Mesenchymal stem cell (in vitro differentiated cells and primary cell): ENCODE data around the gene DUSP8.
"Not testable (repeated sequence)": the region's sequence is repeated elsewhere in the genome, so short reads cannot be mapped to it uniquely, and the experiment has no call there.

Experiments used
- DNase-seq: peaks from one replicate; pipeline ENCODE4 v3.0.0-alpha.2; 2013
- H2AFZ ChIP-seq: one replicate; pipeline ENCODE4 v1.6.1; 2013; ENCODE audit warnings: low read depth, mild to moderate bottlenecking, control low read depth, inconsistent platforms, low read length, moderate library complexity
- H2AK5ac ChIP-seq: 2 replicates; pipeline ENCODE4 v1.6.1; 2013; ENCODE audit warnings: low read length, moderate library complexity, mild to moderate bottlenecking, inconsistent platforms; ENCODE audit not compliant: severe bottlenecking
- H2BK120ac ChIP-seq: one replicate; pipeline ENCODE4 v1.6.1; 2013; ENCODE audit warnings: low read depth, mild to moderate bottlenecking, inconsistent platforms, low read length, moderate library complexity
- H2BK12ac ChIP-seq, 2 experiments: one replicate each; pipeline ENCODE4 v1.6.1; 2013; ENCODE audit warnings: inconsistent platforms in 2 of 2, low read length in 2 of 2, mild to moderate bottlenecking in 2 of 2, moderate library complexity in 2 of 2, control low read depth in 1 of 2
- H2BK15ac ChIP-seq: one replicate; pipeline ENCODE4 v1.6.1; 2013; ENCODE audit warnings: mild to moderate bottlenecking, low read depth, inconsistent platforms; ENCODE audit not compliant: poor library complexity, severe bottlenecking
- H2BK5ac ChIP-seq: 2 replicates; pipeline ENCODE4 v1.6.1; 2013; ENCODE audit warnings: low read depth, mild to moderate bottlenecking, low read length, control low read depth, inconsistent platforms; ENCODE audit not compliant: poor library complexity, severe bottlenecking
- H3K14ac ChIP-seq, 2 experiments: one replicate each; pipeline ENCODE4 v1.6.1; 2013; ENCODE audit warnings: inconsistent platforms in 2 of 2, low read length in 2 of 2, control low read depth in 1 of 2, mild to moderate bottlenecking in 1 of 2, moderate library complexity in 1 of 2
- H3K18ac ChIP-seq, 2 experiments: one replicate each; pipeline ENCODE4 v1.6.1; 2013; ENCODE audit warnings: inconsistent platforms in 2 of 2, low read length in 2 of 2, control low read depth in 1 of 2, low read depth in 1 of 2, mild to moderate bottlenecking in 1 of 2
- H3K23ac ChIP-seq, 2 experiments: one replicate each; pipeline ENCODE4 v1.6.1; 2013; ENCODE audit warnings: inconsistent platforms in 2 of 2, low read length in 2 of 2, mild to moderate bottlenecking in 2 of 2, moderate library complexity in 2 of 2, control low read depth in 1 of 2
- H3K27ac ChIP-seq: 2 replicates; pipeline ENCODE4 v1.5.1; 2013; ENCODE audit warnings: mild to moderate bottlenecking, moderate library complexity, low read length, control low read depth, inconsistent platforms; ENCODE audit not compliant: poor library complexity, severe bottlenecking
- H3K27me3 ChIP-seq, 2 experiments: 2 replicates each; pipeline versions ENCODE4 v1.6.1 to v1.7.0; 2013; ENCODE audit warnings: low read length in 2 of 2, mild to moderate bottlenecking in 2 of 2, moderate library complexity in 2 of 2, control low read depth in 1 of 2, inconsistent platforms in 1 of 2; ENCODE audit not compliant: control insufficient read depth in 1 of 2, insufficient read depth in 1 of 2
- H3K36me3 ChIP-seq, 2 experiments: 2 replicates each; pipeline versions ENCODE4 v1.6.1 to v1.7.0; 2013; ENCODE audit warnings: low read length in 2 of 2, control low read depth in 1 of 2, inconsistent platforms in 1 of 2, low read depth in 1 of 2, mild to moderate bottlenecking in 1 of 2; ENCODE audit not compliant: insufficient read depth in 2 of 2, control insufficient read depth in 1 of 2
- H3K4ac ChIP-seq, 2 experiments: one replicate each; pipeline ENCODE4 v1.6.1; 2013; ENCODE audit warnings: inconsistent platforms in 2 of 2, low read length in 2 of 2, mild to moderate bottlenecking in 2 of 2, moderate library complexity in 2 of 2, control low read depth in 1 of 2, low read depth in 1 of 2
- H3K4me1 ChIP-seq: 2 replicates; pipeline ENCODE4 v1.6.1; 2013; ENCODE audit warnings: low read depth, low read length, control low read depth; ENCODE audit not compliant: control insufficient read depth, insufficient read depth
- H3K4me2 ChIP-seq: 2 replicates; pipeline ENCODE4 v1.6.1; 2013; ENCODE audit warnings: low read length, mild to moderate bottlenecking, inconsistent platforms; ENCODE audit not compliant: poor library complexity, severe bottlenecking
- H3K4me3 ChIP-seq, 2 experiments: 2 replicates each; pipeline versions ENCODE4 v1.5.1 to v1.7.0; 2013; ENCODE audit warnings: low read length in 2 of 2, mild to moderate bottlenecking in 2 of 2, control low read depth in 1 of 2, low read depth in 1 of 2; ENCODE audit not compliant: insufficient read depth in 1 of 2
- H3K79me1 ChIP-seq: replicated peaks from 2 replicates; pipeline ENCODE4 v1.6.1; 2013; ENCODE audit warnings: mild to moderate bottlenecking, control low read depth, low read length, inconsistent platforms; ENCODE audit not compliant: poor library complexity, severe bottlenecking
- H3K9ac ChIP-seq: 2 replicates; pipeline ENCODE4 v1.7.0; 2013; ENCODE audit warnings: mild to moderate bottlenecking, low read length, moderate library complexity
- H3K9me3 ChIP-seq: 2 replicates; pipeline ENCODE4 v1.7.0; 2013; ENCODE audit warnings: mild to moderate bottlenecking, low read length; ENCODE audit not compliant: control insufficient read depth
- H4K8ac ChIP-seq: one replicate; pipeline ENCODE4 v1.6.1; 2013; ENCODE audit warnings: inconsistent platforms, mild to moderate bottlenecking, low read length, moderate library complexity
- H4K91ac ChIP-seq: one replicate; pipeline ENCODE4 v1.6.1; 2013; ENCODE audit warnings: mild to moderate bottlenecking, low read length, inconsistent platforms
- WGBS: methylation state at CpG from one replicate; pipeline ENCODE4 v1.1.7; 2013; ENCODE audit warnings: mixed read lengths; 5-methylcytosine and 5-hydroxymethylcytosine counted together

DUSP8 gene

DNA sequence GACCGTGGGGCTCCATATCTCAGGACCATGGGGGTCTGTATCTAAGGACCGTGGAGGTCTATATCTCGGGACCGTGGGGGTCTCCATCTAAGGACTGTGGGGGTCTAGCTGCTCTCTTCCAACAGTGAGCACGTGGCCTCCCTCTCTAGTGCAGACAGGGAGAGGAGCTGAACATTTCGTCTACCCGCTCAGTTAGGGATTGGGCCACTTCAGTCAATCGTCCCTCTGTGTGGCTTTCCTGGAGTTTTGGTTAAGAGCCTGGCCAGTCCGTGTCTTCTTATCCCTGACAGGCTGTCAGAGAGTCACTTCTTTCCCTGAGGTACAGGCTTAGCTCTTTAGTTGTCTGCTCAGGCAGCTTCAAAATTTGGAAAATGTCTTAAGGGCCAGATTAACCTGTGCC is 9.9 kb upstream of the DUSP8 start:
- H2BK5ac ChIP-seq, result no peak overlapping the region
- H3K23ac ChIP-seq, result no peak overlapping the region
- H3K4ac ChIP-seq, result no peak overlapping the region
- H3K4me1 ChIP-seq, result peaks cover 2% of the 10 kb centered on the region
- no peaks in the 10 kb centered on the region for H3K79me1 ChIP-seq
- no peak overlapping the region for H3K18ac ChIP-seq
- H2AK5ac ChIP-seq, result no peak overlapping the region
- WGBS, result 88% methylated on average over 9 of the region's 9 CpGs
- no peak overlapping the region for H2BK12ac ChIP-seq
- no peak overlapping the region for H2BK120ac ChIP-seq
- H3K36me3 ChIP-seq, result no peaks in the 10 kb centered on the region
- no peak overlapping the region for H3K14ac ChIP-seq
- H3K9ac ChIP-seq, result no peak overlapping the region
- no peak overlapping the region for H4K91ac ChIP-seq
- no peak overlapping the region for H4K8ac ChIP-seq
- no peak overlapping the region for H2AFZ ChIP-seq
- no peak overlapping the region for H2BK15ac ChIP-seq
- H3K9me3 ChIP-seq, result peaks cover 12% of the 10 kb centered on the region
- no peak overlapping the region for H3K4me3 ChIP-seq
- H3K4me2 ChIP-seq, result no peak overlapping the region
- peaks cover 18 to 39% of the 10 kb centered on the region in 2 experiments for H3K27me3 ChIP-seq
- DNase-seq, result no peak
- H3K27ac ChIP-seq, result no peak overlapping the region

DNA sequence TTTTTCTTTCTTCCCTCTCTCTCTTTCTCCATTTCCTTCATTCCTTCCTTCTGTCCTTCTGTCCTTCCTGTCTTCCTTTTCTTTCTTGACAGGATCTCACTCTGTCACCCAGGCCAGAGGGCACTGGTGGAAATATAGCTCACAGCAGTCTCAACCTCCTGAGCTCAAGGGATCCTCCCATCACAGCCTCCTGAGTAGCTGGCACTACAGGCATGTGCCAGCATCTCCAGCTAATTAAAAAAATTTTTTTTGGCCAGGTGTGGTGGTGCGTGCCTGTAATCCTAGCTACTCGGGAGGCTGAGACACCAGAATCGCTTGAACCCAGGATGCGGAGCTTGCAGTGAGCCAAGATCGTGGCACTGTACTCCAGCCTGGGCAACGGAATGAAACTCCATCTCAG is 4.8 kb upstream of the DUSP8 start:
- Histone ChIP-seq H2AFZ (no peak overlapping the region), H3K18ac (no peak overlapping the region), H2AK5ac (no peak overlapping the region), H3K27me3 (peaks cover 26 to 43% of the 10 kb centered on the region in 2 experiments), H3K9ac (no peak overlapping the region), H3K14ac (no peak overlapping the region), H2BK120ac (no peak overlapping the region), H3K4me1 (peaks cover 17% of the 10 kb centered on the region), H3K4me2 (no peak overlapping the region), H2BK15ac (no peak overlapping the region), H2BK5ac (no peak overlapping the region), H4K91ac (no peak overlapping the region), H3K4ac (no peak overlapping the region), H3K23ac (no peak overlapping the region), H3K9me3 (peaks cover 12% of the 10 kb centered on the region), H3K36me3 (no peaks in the 10 kb centered on the region), H3K79me1 (no peaks in the 10 kb centered on the region), H4K8ac (no peak overlapping the region), H3K4me3 (no peak overlapping the region), H2BK12ac (no peak overlapping the region), H3K27ac (no peak overlapping the region)
- DNase-seq, result no peak
- 78% methylated on average over 6 of the region's 6 CpGs for WGBS

GRCh38 chr11:1575756-1576155 is 3.7 kb upstream of the DUSP8 start:
- H3K9me3 ChIP-seq, result peaks cover 12% of the 10 kb centered on the region
- not testable (repeated sequence) for H2BK5ac ChIP-seq

DNA sequence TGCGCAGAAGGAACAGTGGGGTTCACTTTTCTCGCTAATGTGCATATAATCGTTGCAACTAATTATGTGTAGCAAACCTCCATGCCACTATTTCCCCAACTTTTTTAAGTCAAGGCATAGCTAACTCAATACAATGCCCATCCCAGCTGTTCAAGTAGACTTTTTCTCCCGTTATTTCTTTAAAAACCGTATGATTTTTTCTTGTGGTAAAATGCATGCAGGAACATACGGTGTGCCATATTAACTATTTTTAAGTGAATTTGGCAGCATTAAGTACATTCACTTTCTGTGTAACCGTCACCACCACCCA is 2.8 kb upstream of the DUSP8 start:
- H2BK12ac ChIP-seq, result no peak overlapping the region
- no peak overlapping the region for H2BK15ac ChIP-seq
- no peaks in the 10 kb centered on the region for H3K36me3 ChIP-seq
- peaks cover 30% of the 10 kb centered on the region for H3K4me1 ChIP-seq
- H3K27ac ChIP-seq, result no peak overlapping the region
- peaks cover 12% of the 10 kb centered on the region for H3K9me3 ChIP-seq
- H3K79me1 ChIP-seq, result peaks cover 6% of the 10 kb centered on the region
- H3K27me3 ChIP-seq, result peaks cover 26 to 58% of the 10 kb centered on the region in 2 experiments
- H4K91ac ChIP-seq, result no peak overlapping the region
- no peak overlapping the region for H2BK5ac ChIP-seq
- no peak overlapping the region for H3K18ac ChIP-seq
- 34% methylated on average over 5 of the region's 7 CpGs for WGBS
- no peak overlapping the region for H2AFZ ChIP-seq
- H3K4ac ChIP-seq, result no peak overlapping the region
- no peak overlapping the region for H2AK5ac ChIP-seq
- no peak overlapping the region for H3K14ac ChIP-seq
- H3K23ac ChIP-seq, result no peak overlapping the region
- no peak overlapping the region for H3K9ac ChIP-seq
- H4K8ac ChIP-seq, result no peak overlapping the region
- H2BK120ac ChIP-seq, result no peak overlapping the region
- no peak overlapping the region for H3K4me3 ChIP-seq
- no peak for DNase-seq
- H3K4me2 ChIP-seq, result no peak overlapping the region

More at GRCh38 chr11:1575756-1576155, 3.7 kb upstream of the DUSP8 start:
- H3K4me3 ChIP-seq, H2AK5ac ChIP-seq, H3K14ac ChIP-seq, H4K91ac ChIP-seq, DNase-seq, H3K36me3 ChIP-seq, H2BK12ac ChIP-seq, H3K79me1 ChIP-seq, H4K8ac ChIP-seq, H2BK120ac ChIP-seq, H3K18ac ChIP-seq, H3K27ac ChIP-seq, H3K9ac ChIP-seq, H2AFZ ChIP-seq, H3K4me2 ChIP-seq, H3K4ac ChIP-seq, H3K23ac ChIP-seq, H2BK15ac ChIP-seq: not testable (repeated sequence)
- Histone ChIP-seq H3K4me1 (peaks cover 24% of the 10 kb centered on the region), H3K27me3 (peaks cover 26 to 50% of the 10 kb centered on the region in 2 experiments)
- WGBS, result 89% methylated on average over 16 of the region's 16 CpGs
